Astrocyte (in vitro differentiated cells and primary cell): ENCODE results near the gene CTNNB1. TPM values are rescaled to one million over a fixed set of nuclear protein-coding genes. Genes with fewer than 3 reads are reported as not detected.
"Not testable (repeated sequence)": the region's sequence is repeated elsewhere in the genome, so short reads cannot be mapped to it uniquely, and the experiment has no call there.

Source experiments
- DNase-seq: peaks from one replicate; pipeline ENCODE4 v3.0.0-alpha.2; 2010; ENCODE audit warnings: low read depth
- FAIRE-seq: peaks from 2 replicates; lab custom pipeline; 2011; peaks lifted over from hg19 to GRCh38; lab: Jason Lieb, UNC
- H2AFZ ChIP-seq: 2 replicates; pipeline ENCODE4 v1.6.0; 2012; ENCODE audit warnings: low read depth, low read length, inconsistent platforms
- H3K27ac ChIP-seq: 2 replicates; pipeline ENCODE4 v1.5.1; 2011; ENCODE audit warnings: low read depth, low read length, inconsistent platforms
- H3K27me3 ChIP-seq: 2 replicates; pipeline ENCODE4 v1.6.0; 2011; ENCODE audit warnings: low read length, inconsistent platforms; ENCODE audit not compliant: insufficient read depth
- H3K36me3 ChIP-seq: 2 replicates; pipeline ENCODE4 v1.5.1; 2011; ENCODE audit warnings: low read length, inconsistent platforms; ENCODE audit not compliant: insufficient read depth
- H3K4me1 ChIP-seq: 2 replicates; pipeline ENCODE4 v1.5.1; 2011; ENCODE audit warnings: low read length, inconsistent platforms; ENCODE audit not compliant: insufficient read depth
- H3K4me2 ChIP-seq: 2 replicates; pipeline ENCODE4 v1.6.0; 2012; ENCODE audit warnings: low read length, inconsistent platforms
- H3K4me3 ChIP-seq: 2 replicates; pipeline ENCODE4 v1.5.1; 2011; ENCODE audit warnings: low read depth, mild to moderate bottlenecking, low read length, inconsistent platforms; ENCODE audit not compliant: insufficient read depth
- H3K79me2 ChIP-seq: 2 replicates; pipeline ENCODE4 v1.6.0; 2012; ENCODE audit warnings: mild to moderate bottlenecking, low read length, inconsistent platforms; ENCODE audit not compliant: insufficient read depth
- H3K9ac ChIP-seq: 2 replicates; pipeline ENCODE4 v1.6.0; 2012; ENCODE audit warnings: mild to moderate bottlenecking, low read length, inconsistent platforms
- H3K9me3 ChIP-seq: 2 replicates; pipeline ENCODE4 v1.5.1; 2012; ENCODE audit warnings: low read depth, mild to moderate bottlenecking, low read length, inconsistent platforms; ENCODE audit not compliant: insufficient read depth
- H4K20me1 ChIP-seq: 2 replicates; pipeline ENCODE4 v1.6.0; 2012; ENCODE audit warnings: low read length, inconsistent platforms; ENCODE audit not compliant: insufficient read depth
- H3K27ac Mint-ChIP-seq: one replicate; pipeline ENCODE4 v1.8.0; 2021; ENCODE audit warnings: mild to moderate bottlenecking, mixed read lengths; ENCODE audit not compliant: unreplicated experiment
- H3K27me3 Mint-ChIP-seq: one replicate; pipeline ENCODE4 v1.8.0; 2021; ENCODE audit warnings: low read depth, mixed read lengths; ENCODE audit not compliant: unreplicated experiment
- H3K36me3 Mint-ChIP-seq: one replicate; pipeline ENCODE4 v1.8.0; 2021; ENCODE audit warnings: low read depth, mixed read lengths; ENCODE audit not compliant: unreplicated experiment
- H3K4me1 Mint-ChIP-seq: one replicate; pipeline ENCODE4 v1.8.0; 2021; ENCODE audit warnings: low read depth, mixed read lengths; ENCODE audit not compliant: unreplicated experiment
- H3K4me3 Mint-ChIP-seq: one replicate; pipeline ENCODE4 v1.8.0; 2021; ENCODE audit warnings: mild to moderate bottlenecking, moderate library complexity, mixed read lengths; ENCODE audit not compliant: unreplicated experiment
- H3K9me3 Mint-ChIP-seq: one replicate; pipeline ENCODE4 v1.8.0; 2021; ENCODE audit warnings: mild to moderate bottlenecking, mixed read lengths; ENCODE audit not compliant: unreplicated experiment
- CTCF ChIP-seq: IDR thresholded peaks from 2 replicates; pipeline ENCODE4 v1.5.1; 2011; ENCODE audit warnings: low read depth, mild to moderate bottlenecking, inconsistent platforms, low read length, moderate library complexity; ENCODE audit not compliant: insufficient read depth
- EZH2 ChIP-seq: IDR thresholded peaks from 2 replicates; pipeline ENCODE4 v1.6.1; 2012; ENCODE audit warnings: mild to moderate bottlenecking, low read length, inconsistent platforms; ENCODE audit not compliant: insufficient read depth
- total RNA-seq: library from RNA; stranded (reverse); gene quantifications from 2 replicates; pipeline ENCODE4 v1.2.1, GENCODE V29; 2021

Gene CTNNB1
- total RNA-seq, 1 donor from 2014 or later = 656 TPM

- no peak overlapping the region for H3K4me3 Mint-ChIP-seq
- H3K36me3 Mint-ChIP-seq = peaks cover 2% of the 10 kb centered on the region
- TF ChIP-seq EZH2 = no peak
- no peaks in the 10 kb centered on the region for H3K27me3 Mint-ChIP-seq
- no peak overlapping the region for H3K9ac ChIP-seq
- DNase-seq (no peak), FAIRE-seq (no peak)
- no peak overlapping the region for H3K27ac Mint-ChIP-seq
- H3K4me1 ChIP-seq = peaks cover 3% of the 10 kb centered on the region
- no peaks in the 10 kb centered on the region for H3K9me3 ChIP-seq
- H3K36me3 ChIP-seq = no peaks in the 10 kb centered on the region
- H3K4me3 ChIP-seq = no peak overlapping the region
- H4K20me1 ChIP-seq = no peaks in the 10 kb centered on the region
- H3K4me2 ChIP-seq = no peak overlapping the region
- no peak overlapping the region for H2AFZ ChIP-seq
- H3K9me3 Mint-ChIP-seq = peaks cover 12% of the 10 kb centered on the region
- no peak overlapping the region for H3K27ac ChIP-seq
- peaks cover 12% of the 10 kb centered on the region for H3K4me1 Mint-ChIP-seq
- H3K27me3 ChIP-seq = no peaks in the 10 kb centered on the region
- H3K79me2 ChIP-seq = no peaks in the 10 kb centered on the region
These were observed 76.9 kb downstream of the CTNNB1 start for GRCh38 chr3:41276191-41276590.

- Histone ChIP-seq H3K79me2 (no peaks in the 10 kb centered on the region), H3K4me2 (no peak overlapping the region), H3K4me1 (peaks cover 3% of the 10 kb centered on the region), H3K4me3 (no peak overlapping the region), H3K27me3 (no peaks in the 10 kb centered on the region), H3K27ac (no peak overlapping the region), H2AFZ (no peak overlapping the region), H3K9me3 (no peaks in the 10 kb centered on the region), H4K20me1 (no peaks in the 10 kb centered on the region), H3K9ac (no peak overlapping the region), H3K36me3 (no peaks in the 10 kb centered on the region)
- peaks cover 9% of the 10 kb centered on the region for H3K9me3 Mint-ChIP-seq
- no peak overlapping the region for H3K4me3 Mint-ChIP-seq
- no peak for DNase-seq
- no peaks in the 10 kb centered on the region for H3K27me3 Mint-ChIP-seq
- no peak for TF ChIP-seq CTCF
- TF ChIP-seq EZH2 = no peak
- H3K27ac Mint-ChIP-seq = no peak overlapping the region
- H3K36me3 Mint-ChIP-seq = no peaks in the 10 kb centered on the region
- H3K4me1 Mint-ChIP-seq = peaks cover 12% of the 10 kb centered on the region
- no peak for FAIRE-seq
These were observed 78.6 kb downstream of the CTNNB1 start for GRCh38 chr3:41277790-41278465.

GRCh38 chr3:41284934-41285333, 85.6 kb downstream of the CTNNB1 start:
- H3K4me1 Mint-ChIP-seq, DNase-seq, H3K9ac ChIP-seq, H3K4me3 Mint-ChIP-seq, H3K27ac ChIP-seq, H2AFZ ChIP-seq, H3K27me3 Mint-ChIP-seq, H3K27ac Mint-ChIP-seq, H4K20me1 ChIP-seq, H3K27me3 ChIP-seq, H3K4me1 ChIP-seq, H3K36me3 Mint-ChIP-seq, H3K4me2 ChIP-seq, FAIRE-seq, H3K9me3 ChIP-seq, H3K36me3 ChIP-seq, H3K4me3 ChIP-seq, H3K79me2 ChIP-seq: not testable (repeated sequence)
- H3K9me3 Mint-ChIP-seq = peaks cover 17% of the 10 kb centered on the region
